Psoas muscle (tissue), 8 donors: ENCODE data around the gene KDM5B. TPM values are rescaled to one million over a fixed set of nuclear protein-coding genes. Genes with fewer than 3 reads are reported as not detected.

Source experiments
- ATAC-seq, 4 donors: fragments of 200-7000 bp; cut with Tn5 transposase; one replicate each; pipeline ENCODE4 v1.9.1; 2020; ENCODE audit warnings: moderate library complexity in 3 of 4, mild to moderate bottlenecking in 2 of 4
- DNase-seq, 2 donors: peaks; one replicate each; pipeline ENCODE4 v3.0.0-alpha.2; 2020
- H3K27ac ChIP-seq: fragments of 200-600 bp; one replicate; pipeline ENCODE4 v1.8.0; 2022
- H3K27me3 ChIP-seq, 3 donors: fragments of 200-600 bp in 1 of 3; one replicate each; pipeline versions ENCODE4 v1.6.1 to v1.8.0; 2013 to 2022; ENCODE audit warnings: low read length in 2 of 3, mild to moderate bottlenecking in 2 of 3, moderate library complexity in 1 of 3; ENCODE audit not compliant: insufficient read depth in 3 of 3
- H3K36me3 ChIP-seq, 2 donors: fragments of 200-600 bp in 1 of 2; one replicate each; pipeline versions ENCODE4 v1.6.1 to v1.8.0; 2013 to 2022; ENCODE audit warnings: low read depth in 1 of 2, mild to moderate bottlenecking in 1 of 2, moderate library complexity in 1 of 2; ENCODE audit not compliant: insufficient read depth in 1 of 2
- H3K4me1 ChIP-seq: fragments of 200-600 bp; one replicate; pipeline ENCODE4 v1.8.0; 2022
- H3K4me3 ChIP-seq: fragments of 200-600 bp; one replicate; pipeline ENCODE4 v1.8.0; 2022; ENCODE audit warnings: mild to moderate bottlenecking
- H3K9me3 ChIP-seq: fragments of 200-600 bp; one replicate; pipeline ENCODE4 v1.8.0; 2022
- WGBS, 3 donors: extraction: QIAGEN DNeasy Blood & Tissue Kit; methylation state at CpG; one replicate each; pipeline versions ENCODE4 v1.1.6 to v1.1.7; 2013; 5-methylcytosine and 5-hydroxymethylcytosine counted together
- intact Hi-C, 2 donors: fragments of 100-400 bp; cut with DNase I; formaldehyde crosslinking; loops; one replicate each; pipeline versions ENCODE4 v1.11.0 to v1.14.2; 2022
- polyA plus RNA-seq, 3 donors: library from polyadenylated mRNA; stranded (reverse); fragments of 200-250 nt; gene quantifications; one replicate each; pipeline ENCODE4 v1.2.3, GENCODE V29; 2013
- total RNA-seq, 4 donors: library from RNA; stranded (reverse); fragmentation: NEBNext Ultra II Directional in 2 of 4; extraction: Animal tissue kit (Norgen Biotek cat#: 25700) in 2 of 4; gene quantifications; one replicate each; pipeline versions ENCODE4 v1.2.1 to v1.2.4, GENCODE V29; 2021 to 2023
- TF ChIP-seq, protein P1 (sequence below): fragments of 200-600 bp; IDR thresholded peaks from one replicate; pipeline ENCODE4 v1.8.0; 2022; ENCODE audit warnings: antibody characterized with exemption
- donor health status: healthy with polysubstance abuse.
- donor health status: DM: no; HTN: no; CAD: no; lungs with moderate emphysema.
- donor health status: Bipolar disorder and iron deficiency.
- donor health status: healthy.
- donor health status: DM: yes; HTN: yes; CAD: no.
- donor health status: DM: no; HTN: no; CAD: no.
- donor health status: DM: no; HTN: no; CAD: no.
- donor health status: DM: yes; HTN: yes; CAD: no.

Gene KDM5B
- total and polyA plus RNA-seq, 7 donors: 2.4 to 13.9 (median 10.7) TPM

GRCh38 chr1:202710070-202711045 lies 97.9 kb downstream of the KDM5B start, which contains the start of gene SYT2:
Gene SYT2 (minus strand): TSS chr1:202710454. CDS start chr1:202605772, 104,682 bp downstream.
- Histone ChIP-seq H3K9me3 (no peaks in the 10 kb centered on the region), H3K4me1 (peaks cover 11% of the 10 kb centered on the region), H3K27me3 (peaks cover 0 to 57% (median 20%) of the 10 kb centered on the region in 3 donors), H3K4me3 (peak within 1 kb of the TSS; percentile 60), H3K36me3 (no peaks in the 10 kb centered on the region), H3K27ac (no peak within 1 kb of the TSS)
- DNase-seq (peak; percentile 27 to 50), ATAC-seq (peak in 3 of 4 donors; percentile 34 to 48 (median 46))
- intact Hi-C loops: loop anchor here in 1 of 2 donors (10.0 kb wide), 1 partner anchor 386 kb away; no protein-coding TSS in a partner anchor
- TF ChIP-seq, protein P1, sequence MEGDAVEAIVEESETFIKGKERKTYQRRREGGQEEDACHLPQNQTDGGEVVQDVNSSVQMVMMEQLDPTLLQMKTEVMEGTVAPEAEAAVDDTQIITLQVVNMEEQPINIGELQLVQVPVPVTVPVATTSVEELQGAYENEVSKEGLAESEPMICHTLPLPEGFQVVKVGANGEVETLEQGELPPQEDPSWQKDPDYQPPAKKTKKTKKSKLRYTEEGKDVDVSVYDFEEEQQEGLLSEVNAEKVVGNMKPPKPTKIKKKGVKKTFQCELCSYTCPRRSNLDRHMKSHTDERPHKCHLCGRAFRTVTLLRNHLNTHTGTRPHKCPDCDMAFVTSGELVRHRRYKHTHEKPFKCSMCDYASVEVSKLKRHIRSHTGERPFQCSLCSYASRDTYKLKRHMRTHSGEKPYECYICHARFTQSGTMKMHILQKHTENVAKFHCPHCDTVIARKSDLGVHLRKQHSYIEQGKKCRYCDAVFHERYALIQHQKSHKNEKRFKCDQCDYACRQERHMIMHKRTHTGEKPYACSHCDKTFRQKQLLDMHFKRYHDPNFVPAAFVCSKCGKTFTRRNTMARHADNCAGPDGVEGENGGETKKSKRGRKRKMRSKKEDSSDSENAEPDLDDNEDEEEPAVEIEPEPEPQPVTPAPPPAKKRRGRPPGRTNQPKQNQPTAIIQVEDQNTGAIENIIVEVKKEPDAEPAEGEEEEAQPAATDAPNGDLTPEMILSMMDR: no peak
- 5 to 10% (median 8%) methylated on average over 38 to 64 of the region's 64 CpGs for WGBS, 3 donors

DNA sequence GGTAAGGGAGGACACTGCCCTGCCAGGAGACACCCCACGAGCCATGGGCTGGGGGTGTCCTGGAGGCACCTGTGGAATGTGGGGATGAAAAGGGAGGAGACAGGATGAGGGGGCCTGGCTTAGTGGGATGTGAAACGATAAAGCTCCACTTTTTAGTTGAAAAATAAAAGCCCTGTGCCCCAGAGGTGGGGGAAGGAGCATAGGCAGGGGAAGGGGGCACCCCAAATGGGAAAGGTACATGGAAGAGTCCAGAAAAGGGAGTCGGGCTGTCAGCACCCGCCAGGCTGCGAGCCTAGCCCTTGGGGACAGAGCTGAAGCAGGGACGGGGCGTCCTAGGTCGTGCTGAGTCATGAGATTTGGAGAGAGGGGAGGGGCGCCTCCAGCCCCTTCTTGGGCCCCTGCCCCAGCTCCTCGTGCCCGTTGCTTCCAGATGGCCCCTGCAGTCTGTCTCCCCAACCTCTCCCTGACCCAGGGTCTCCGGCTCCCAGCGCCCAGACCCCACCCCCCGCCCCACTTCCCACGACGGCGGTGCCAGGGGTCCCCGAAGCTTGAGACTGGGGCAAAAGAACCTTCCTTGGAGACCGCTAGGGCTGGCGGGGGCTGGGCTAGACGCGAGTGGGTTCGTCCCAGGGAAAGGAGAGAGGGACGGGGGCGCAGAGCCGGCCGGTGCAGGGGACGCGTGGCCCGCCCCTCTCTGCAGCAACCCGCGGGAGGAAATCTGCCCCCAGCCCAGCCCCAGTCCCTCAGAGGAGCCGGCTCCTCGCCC lies 98.8 kb downstream of the KDM5B start:
- Histone ChIP-seq H3K4me3 (peak overlapping the region; percentile 60), H3K27me3 (peaks cover 0 to 62% (median 23%) of the 10 kb centered on the region in 3 donors), H3K4me1 (peaks cover 11% of the 10 kb centered on the region), H3K36me3 (no peaks in the 10 kb centered on the region), H3K9me3 (no peaks in the 10 kb centered on the region), H3K27ac (no peak overlapping the region)
- WGBS, 3 donors: 2 to 3% (median 2%) methylated on average over 22 to 34 of the region's 34 CpGs
- intact Hi-C loops: loop anchor here in 1 of 2 donors (10.0 kb wide), 1 partner anchor 385 kb away; no protein-coding TSS in a partner anchor
- TF ChIP-seq, protein P1: no peak
- DNase-seq (no peak), ATAC-seq (no peak)

DNA sequence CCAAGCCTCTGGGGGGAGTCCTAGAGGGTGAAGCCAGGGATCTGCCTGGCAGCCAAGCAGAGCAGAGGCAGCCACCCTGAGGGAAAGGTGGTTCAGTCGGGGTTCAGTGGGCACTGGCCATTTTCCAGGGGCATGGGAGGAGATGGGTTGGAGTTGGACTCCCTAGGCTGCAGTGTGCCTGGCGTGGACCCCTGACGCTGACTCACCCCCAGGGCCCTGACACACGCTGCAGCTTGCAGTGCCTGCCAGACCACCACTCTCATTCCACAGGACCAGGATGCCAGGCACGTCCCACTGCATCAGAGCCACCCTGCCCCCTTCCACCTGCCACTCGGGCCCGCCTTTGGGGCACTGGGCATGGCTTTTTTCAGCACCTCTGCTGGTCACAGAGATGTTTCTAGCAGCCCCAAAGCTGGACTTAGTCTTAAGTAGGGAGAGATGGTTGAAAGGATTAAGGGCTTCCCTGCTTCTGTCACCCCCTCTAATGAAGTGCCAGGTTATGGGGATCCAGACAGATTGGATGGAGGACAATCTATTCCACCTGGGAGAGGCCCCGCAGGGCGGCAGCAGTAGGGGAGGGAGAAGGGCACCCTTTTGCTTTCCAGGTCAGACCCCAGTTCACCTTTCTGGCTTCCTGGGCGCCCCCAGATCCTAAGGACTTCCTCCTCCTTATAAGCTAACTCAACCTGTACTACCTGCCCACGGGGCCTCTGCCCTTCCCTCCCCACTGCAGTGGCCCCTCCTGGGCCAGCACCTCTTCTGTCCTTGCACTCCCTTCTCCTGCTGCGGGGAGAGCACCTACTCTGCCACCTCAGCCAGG lies 99.6 kb downstream of the KDM5B start:
- Histone ChIP-seq H3K27ac (no peak overlapping the region), H3K36me3 (no peaks in the 10 kb centered on the region), H3K27me3 (peaks cover 0 to 69% (median 23%) of the 10 kb centered on the region in 3 donors), H3K4me3 (no peak overlapping the region), H3K4me1 (peaks cover 11% of the 10 kb centered on the region), H3K9me3 (no peaks in the 10 kb centered on the region)
- TF ChIP-seq, protein P1: no peak
- intact Hi-C loops: no loop called here
- DNase-seq (no peak), ATAC-seq (no peak)
- WGBS, 3 donors: 56 to 62% (median 57%) methylated on average over 11 to 12 of the region's 12 CpGs

DNA sequence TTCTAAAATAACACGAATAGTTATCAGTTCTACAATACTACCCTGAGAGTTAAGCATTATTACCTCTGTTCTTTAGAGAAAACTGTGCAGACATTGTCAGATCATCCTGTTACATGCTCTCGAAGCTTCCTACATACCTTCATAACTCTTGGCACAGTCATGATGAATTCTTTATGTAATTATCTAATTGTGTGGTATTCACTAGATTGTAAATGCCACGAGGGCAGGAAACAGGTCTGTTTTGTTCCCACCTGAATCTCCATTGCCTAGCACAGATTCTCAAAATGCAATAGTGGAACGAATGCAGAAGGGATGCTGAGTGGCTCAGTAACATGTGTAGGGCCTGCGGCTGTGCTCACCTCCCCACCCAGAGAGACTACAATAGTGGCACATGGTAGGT lies 101.4 kb downstream of the KDM5B start:
- intact Hi-C loops: no loop called here
- peaks cover 0 to 74% (median 19%) of the 10 kb centered on the region in 3 donors for H3K27me3 ChIP-seq
- no peak for ATAC-seq

More for the DNA sequence above, 101.4 kb downstream of the KDM5B start:
- H3K27ac ChIP-seq: no peak overlapping the region
- TF ChIP-seq, protein P1: no peak
- no peak for DNase-seq
- H3K36me3 ChIP-seq: no peaks in the 10 kb centered on the region
- no peaks in the 10 kb centered on the region for H3K9me3 ChIP-seq
- H3K4me3 ChIP-seq: no peak overlapping the region
- WGBS, 3 donors: 74 to 78% (median 77%) methylated on average over 5 of the region's 5 CpGs
- peaks cover 11% of the 10 kb centered on the region for H3K4me1 ChIP-seq
